ENCODE measurements around the gene OLFM1.

Gene OLFM1

GRCh38 chr9:135104761-135105160 is 17.3 kb downstream of the OLFM1 start:
- no peak for TF ChIP-seq CTCF (IDR thresholded peaks at IDR 0.05; ENCODE audit: borderline replicate concordance, insufficient read depth, low read depth, low read length)

GRCh38 chr9:135105211-135105745 is 17.8 kb downstream of the OLFM1 start:
- H3K4me3 ChIP-seq (ENCODE audit: low read depth, low read length), result no peak overlapping the region
- no peak for TF ChIP-seq CTCF (IDR thresholded peaks at IDR 0.05; ENCODE audit: borderline replicate concordance, insufficient read depth, low read depth, low read length)

More at GRCh38 chr9:135104761-135105160, 17.3 kb downstream of the OLFM1 start:
- no peak overlapping the region for H3K4me3 ChIP-seq (ENCODE audit: low read depth, low read length)

- no peak overlapping the region for H3K4me3 ChIP-seq (ENCODE audit: low read depth, low read length)
- TF ChIP-seq CTCF (IDR thresholded peaks at IDR 0.05; ENCODE audit: borderline replicate concordance, insufficient read depth, low read depth, low read length), result no peak
These were observed 18.5 kb downstream of the OLFM1 start for GRCh38 chr9:135105938-135106491.

GRCh38 chr9:135106551-135107270 is 19.2 kb downstream of the OLFM1 start:
- no peak for TF ChIP-seq CTCF (IDR thresholded peaks at IDR 0.05; ENCODE audit: borderline replicate concordance, insufficient read depth, low read depth, low read length)
- H3K4me3 ChIP-seq (ENCODE audit: low read depth, low read length), result no peak overlapping the region

- no peak for TF ChIP-seq CTCF (IDR thresholded peaks at IDR 0.05; ENCODE audit: borderline replicate concordance, insufficient read depth, low read depth, low read length)
- no peak overlapping the region for H3K4me3 ChIP-seq (ENCODE audit: low read depth, low read length)
These were observed 20.2 kb downstream of the OLFM1 start for GRCh38 chr9:135107581-135108235.

- no peak for TF ChIP-seq CTCF (IDR thresholded peaks at IDR 0.05; ENCODE audit: borderline replicate concordance, insufficient read depth, low read depth, low read length)
- H3K4me3 ChIP-seq (ENCODE audit: low read depth, low read length), result no peak overlapping the region
These were observed 21.5 kb downstream of the OLFM1 start for GRCh38 chr9:135108831-135109510.
